Nephron progenitor cell (in vitro differentiated cells): ENCODE data around the gene GPR61.

Experiments
- DNase-seq: peaks from one replicate; pipeline ENCODE4 v3.0.0; 2021
- H3K27ac Mint-ChIP-seq: 2 replicates; pipeline ENCODE4 v1.8.0; 2021; ENCODE audit warnings: mild to moderate bottlenecking, moderate library complexity, mixed read lengths
- H3K27me3 Mint-ChIP-seq: 2 replicates; pipeline ENCODE4 v1.8.0; 2021; ENCODE audit warnings: mild to moderate bottlenecking, low read depth, mixed read lengths; ENCODE audit not compliant: poor library complexity
- H3K36me3 Mint-ChIP-seq: 2 replicates; pipeline ENCODE4 v1.8.0; 2021; ENCODE audit warnings: low read depth, mixed read lengths
- H3K4me1 Mint-ChIP-seq: 2 replicates; pipeline ENCODE4 v1.8.0; 2021; ENCODE audit warnings: mixed read lengths
- H3K4me3 Mint-ChIP-seq: 2 replicates; pipeline ENCODE4 v1.8.0; 2021; ENCODE audit warnings: mild to moderate bottlenecking, moderate library complexity, mixed read lengths
- H3K9me3 Mint-ChIP-seq: 2 replicates; pipeline ENCODE4 v1.8.0; 2021; ENCODE audit warnings: mild to moderate bottlenecking, moderate library complexity, mixed read lengths
- TF ChIP-seq, protein P1 (sequence below): fragments of 200-600 bp; sonication (generic); IDR thresholded peaks from 2 replicates; pipeline ENCODE4 v1.5.0; 2021; ENCODE audit warnings: antibody characterized with exemption

Gene GPR61

DNA sequence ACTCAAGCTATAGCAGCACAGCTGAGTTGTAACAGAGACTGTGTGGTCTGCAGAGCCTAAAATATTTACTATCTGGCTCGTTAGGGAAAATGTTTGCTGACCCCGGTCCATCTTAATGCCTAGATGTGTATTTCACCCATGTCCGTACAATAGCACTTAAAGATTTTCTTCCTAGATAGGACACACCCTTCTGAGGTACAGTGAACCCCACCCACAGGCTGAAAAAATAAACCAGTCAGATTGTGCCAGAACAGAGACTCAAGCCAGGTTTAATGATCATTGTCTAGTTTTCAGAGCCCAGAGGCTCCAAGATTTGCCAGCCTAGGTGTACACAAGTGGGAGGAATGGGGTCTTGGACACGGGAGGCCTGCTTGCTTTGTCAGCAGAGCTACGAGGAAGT, 35.7 kb upstream of the GPR61 start:
- Mint-ChIP-seq H3K36me3 (peaks cover 7% of the 10 kb centered on the region), H3K27ac (no peak overlapping the region), H3K4me3 (no peak overlapping the region), H3K9me3 (no peaks in the 10 kb centered on the region), H3K27me3 (peaks cover 34% of the 10 kb centered on the region), H3K4me1 (peaks cover 51% of the 10 kb centered on the region)
- TF ChIP-seq, protein P1, sequence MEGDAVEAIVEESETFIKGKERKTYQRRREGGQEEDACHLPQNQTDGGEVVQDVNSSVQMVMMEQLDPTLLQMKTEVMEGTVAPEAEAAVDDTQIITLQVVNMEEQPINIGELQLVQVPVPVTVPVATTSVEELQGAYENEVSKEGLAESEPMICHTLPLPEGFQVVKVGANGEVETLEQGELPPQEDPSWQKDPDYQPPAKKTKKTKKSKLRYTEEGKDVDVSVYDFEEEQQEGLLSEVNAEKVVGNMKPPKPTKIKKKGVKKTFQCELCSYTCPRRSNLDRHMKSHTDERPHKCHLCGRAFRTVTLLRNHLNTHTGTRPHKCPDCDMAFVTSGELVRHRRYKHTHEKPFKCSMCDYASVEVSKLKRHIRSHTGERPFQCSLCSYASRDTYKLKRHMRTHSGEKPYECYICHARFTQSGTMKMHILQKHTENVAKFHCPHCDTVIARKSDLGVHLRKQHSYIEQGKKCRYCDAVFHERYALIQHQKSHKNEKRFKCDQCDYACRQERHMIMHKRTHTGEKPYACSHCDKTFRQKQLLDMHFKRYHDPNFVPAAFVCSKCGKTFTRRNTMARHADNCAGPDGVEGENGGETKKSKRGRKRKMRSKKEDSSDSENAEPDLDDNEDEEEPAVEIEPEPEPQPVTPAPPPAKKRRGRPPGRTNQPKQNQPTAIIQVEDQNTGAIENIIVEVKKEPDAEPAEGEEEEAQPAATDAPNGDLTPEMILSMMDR, result no peak
- DNase-seq, result no peak

DNA sequence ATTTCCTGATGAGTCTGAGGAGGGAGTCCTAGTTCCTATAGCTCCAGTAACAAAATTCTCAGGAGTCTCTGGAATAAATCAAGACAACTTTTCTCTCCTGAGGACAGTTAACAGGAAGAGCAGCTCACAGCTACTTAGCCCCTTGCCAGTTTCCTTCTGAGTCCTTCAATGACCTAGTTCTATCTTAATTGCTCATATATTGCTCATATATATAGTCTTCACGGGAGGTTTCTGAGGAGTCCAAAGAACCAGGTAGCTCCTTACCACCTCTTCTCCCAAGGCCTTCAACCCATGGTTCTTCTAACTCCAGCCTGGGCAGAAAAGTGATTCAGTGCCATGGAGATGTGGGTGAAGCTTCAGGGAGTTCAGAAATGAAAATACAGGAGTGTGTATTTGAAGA, 34.7 kb upstream of the GPR61 start:
- no peak for DNase-seq
- Mint-ChIP-seq H3K36me3 (peaks cover 7% of the 10 kb centered on the region), H3K27ac (no peak overlapping the region), H3K4me1 (peaks cover 47% of the 10 kb centered on the region), H3K9me3 (no peaks in the 10 kb centered on the region), H3K4me3 (no peak overlapping the region), H3K27me3 (peaks cover 41% of the 10 kb centered on the region)
- TF ChIP-seq, protein P1, result no peak

DNA sequence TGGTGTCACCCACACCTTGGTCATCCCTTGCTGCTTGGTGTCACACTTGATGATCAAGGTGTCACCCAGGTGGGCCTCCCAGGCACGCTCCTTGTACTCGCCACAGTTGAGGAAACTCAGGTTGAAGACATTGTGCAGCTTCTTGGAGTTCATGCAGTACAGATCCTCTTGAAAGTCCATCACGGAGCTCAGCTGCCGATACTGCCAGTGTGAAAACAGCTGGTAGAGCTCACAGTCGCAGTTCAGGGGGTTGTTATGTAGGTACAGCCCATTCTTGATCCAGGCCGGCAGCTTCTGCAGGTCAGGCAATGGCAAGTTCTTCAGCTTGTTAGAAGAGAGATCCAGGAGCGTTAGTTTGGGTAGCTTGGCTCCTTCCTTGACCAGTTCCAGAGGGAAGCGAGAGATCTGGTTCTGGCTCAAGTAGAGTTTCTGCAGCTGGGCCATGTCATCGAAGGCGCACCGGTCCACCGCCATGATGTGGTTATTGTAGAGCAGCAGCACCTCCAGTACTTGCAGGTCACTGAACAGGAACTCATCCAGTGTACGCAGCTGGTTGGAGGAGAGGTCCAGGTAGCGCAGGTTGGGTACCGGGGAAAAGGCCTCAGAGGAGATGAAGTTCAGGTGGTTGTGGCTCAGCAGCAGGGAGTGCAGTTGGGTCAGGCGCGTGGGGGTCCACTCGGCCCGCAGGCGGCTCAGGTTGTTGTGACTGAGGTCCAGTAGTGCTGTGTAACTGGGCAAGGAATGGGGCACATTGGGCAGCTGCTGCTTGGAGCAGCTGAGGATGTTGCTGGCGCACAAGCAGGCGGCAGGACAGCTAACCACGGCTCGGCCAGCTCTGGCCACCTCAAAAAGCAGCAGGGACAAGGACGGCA, 31.4 kb upstream of the GPR61 start:
- peaks cover 7% of the 10 kb centered on the region for H3K36me3 Mint-ChIP-seq
- DNase-seq, result no peak
- peaks cover 24% of the 10 kb centered on the region for H3K4me1 Mint-ChIP-seq
- H3K27me3 Mint-ChIP-seq, result peaks cover 73% of the 10 kb centered on the region
- H3K27ac Mint-ChIP-seq, result no peak overlapping the region
- peak overlapping the region; percentile 83 for H3K4me3 Mint-ChIP-seq
- TF ChIP-seq, protein P1, result no peak
- H3K9me3 Mint-ChIP-seq, result no peaks in the 10 kb centered on the region

DNA sequence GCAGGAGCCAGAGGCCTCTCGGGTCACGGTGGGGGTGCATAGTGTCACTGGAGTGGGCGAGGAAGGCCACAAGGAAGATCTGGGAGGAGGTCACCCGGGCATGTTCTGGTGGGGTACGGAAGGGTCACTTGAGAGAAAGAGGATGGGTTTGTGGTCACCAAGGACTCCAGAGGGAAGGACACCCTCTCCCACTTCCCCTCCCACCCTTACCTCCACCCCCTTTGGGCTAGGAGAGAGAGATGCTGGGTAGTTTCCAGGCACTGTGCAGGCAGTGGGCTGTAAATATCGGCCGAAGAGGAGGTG, 30.8 kb upstream of the GPR61 start:
- Mint-ChIP-seq H3K36me3 (peaks cover 7% of the 10 kb centered on the region), H3K4me3 (peak overlapping the region; percentile 83), H3K27ac (no peak overlapping the region), H3K27me3 (peaks cover 78% of the 10 kb centered on the region), H3K4me1 (peaks cover 24% of the 10 kb centered on the region), H3K9me3 (no peaks in the 10 kb centered on the region)
- TF ChIP-seq, protein P1, result no peak
- DNase-seq, result no peak

DNA sequence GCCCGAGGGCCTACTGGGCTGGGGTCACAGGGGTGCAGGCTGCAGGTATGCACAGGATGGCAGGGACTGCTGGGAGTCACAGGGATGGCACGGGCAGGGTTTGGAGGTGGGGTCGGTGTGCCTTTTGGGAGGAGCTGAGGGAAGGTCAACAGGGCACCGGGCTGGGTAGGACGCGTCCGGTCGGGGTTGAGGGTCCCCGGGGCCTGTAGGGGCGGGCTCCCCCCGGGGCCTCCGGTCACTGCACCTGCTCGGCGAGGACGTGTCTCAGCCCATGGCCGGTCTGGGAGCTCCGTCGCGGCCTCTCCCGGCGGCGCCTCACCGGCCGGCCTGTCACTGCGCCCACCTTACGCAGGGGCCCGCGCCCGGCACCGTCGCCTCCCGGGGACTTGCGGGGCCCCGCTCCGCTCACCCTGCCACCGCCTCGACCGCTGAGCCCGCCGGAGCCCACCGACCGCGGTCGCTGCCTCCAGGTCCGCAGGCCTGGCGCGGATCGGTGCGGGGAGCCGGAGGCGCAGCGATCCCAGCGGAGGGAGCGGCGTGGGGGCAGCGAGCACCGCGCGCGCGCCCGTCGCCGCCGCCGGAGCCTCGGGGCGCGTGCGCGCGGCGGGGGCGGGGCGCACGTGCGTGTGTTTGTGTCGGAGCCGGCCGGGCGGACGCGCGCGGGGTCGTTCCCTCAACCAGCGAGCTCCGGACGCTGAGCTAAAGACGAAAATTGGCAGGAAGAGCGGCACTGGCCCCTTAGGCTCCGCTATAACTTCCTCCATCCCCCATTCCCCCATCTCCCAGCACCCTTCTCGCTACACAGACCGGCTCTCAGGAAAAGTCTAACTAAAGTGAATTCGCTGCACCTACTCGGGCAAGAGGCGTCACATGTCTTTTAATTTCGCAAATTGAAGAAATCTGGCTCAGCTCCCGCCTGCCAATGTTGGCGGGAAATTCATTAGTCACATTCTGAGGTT, 30.2 kb upstream of the GPR61 start, which contains the start of gene AMIGO1:
Gene AMIGO1, minus strand, starts transcription at position 552 of the 959 bp plus-strand sequence. CDS start 815 bp downstream, outside the sequence.
- Mint-ChIP-seq H3K36me3 (peaks cover 7% of the 10 kb centered on the region), H3K4me1 (peaks cover 24% of the 10 kb centered on the region), H3K27me3 (peaks cover 79% of the 10 kb centered on the region), H3K9me3 (no peaks in the 10 kb centered on the region), H3K4me3 (peak within 1 kb of the TSS; percentile 88), H3K27ac (peak within 1 kb of the TSS; percentile 7)
- peak; percentile 86 for DNase-seq
- TF ChIP-seq, protein P1, result no peak
